ENCODE measurements around the gene DNAJB6.
"Not testable (repeated sequence)": the region's sequence is repeated elsewhere in the genome, so short reads cannot be mapped to it uniquely, and the experiment has no call there.

DNAJB6 gene

DNA sequence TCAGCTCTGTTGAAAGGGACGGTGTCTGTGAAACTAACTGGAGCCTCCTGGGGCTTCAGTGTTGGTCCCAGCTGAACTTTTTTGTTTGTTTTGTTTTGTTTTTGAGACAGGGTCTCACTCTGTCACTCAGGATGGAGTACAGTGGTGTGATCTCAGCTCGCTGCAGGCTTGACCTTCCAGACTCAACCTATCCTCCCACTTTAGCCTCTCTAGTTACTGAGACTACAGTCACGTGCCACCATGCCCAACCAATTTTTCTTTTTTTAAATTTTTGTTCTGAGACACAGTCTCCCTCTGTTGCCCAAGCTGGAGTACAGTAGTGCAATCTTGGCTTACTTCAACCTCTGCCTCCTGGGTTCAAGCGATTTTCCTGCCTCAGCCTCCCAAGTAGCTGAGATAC is 13.4 kb upstream of the DNAJB6 start:
- no peak for DNase-seq (ENCODE audit: low read depth)

DNA sequence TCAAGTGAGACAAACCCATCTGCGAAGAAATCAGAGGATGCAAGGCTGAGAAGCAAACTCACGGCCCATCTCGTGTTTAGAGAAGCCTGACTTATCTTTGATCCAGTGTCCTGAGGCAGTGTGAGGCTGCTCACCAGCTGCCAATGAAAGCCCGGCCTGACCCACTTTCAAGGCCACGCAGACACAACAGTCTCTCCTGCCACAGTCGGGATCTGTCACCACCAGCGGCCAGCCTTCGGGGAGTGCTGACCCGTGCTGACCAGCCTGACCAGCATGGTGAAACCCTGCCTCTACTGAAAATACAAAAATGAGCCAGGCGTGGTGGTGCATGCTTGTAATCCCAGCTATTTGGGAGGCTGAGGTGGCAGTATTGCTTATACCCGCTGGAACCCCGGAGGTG is 7.4 kb upstream of the DNAJB6 start:
- DNase-seq (ENCODE audit: low read depth), result no peak

DNA sequence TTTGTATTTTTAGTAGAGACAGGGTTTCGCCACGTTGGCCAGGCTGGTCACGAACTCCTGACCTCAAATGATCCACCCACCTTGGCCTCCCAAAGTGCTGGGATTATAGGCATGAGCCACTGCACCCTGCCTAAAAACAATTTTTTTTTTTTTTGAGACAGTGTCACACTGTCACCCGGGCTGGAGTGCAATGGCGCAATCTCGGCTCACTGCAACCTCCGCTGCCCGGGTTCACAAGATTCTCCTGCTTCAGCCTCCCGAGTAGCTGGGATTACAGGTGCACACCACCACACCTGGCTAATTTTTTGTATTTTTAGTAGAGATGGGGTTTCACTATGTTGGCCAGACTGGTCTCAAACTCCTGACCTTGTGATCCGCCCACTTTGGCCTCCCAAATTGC is 6.2 kb upstream of the DNAJB6 start:
- not testable (repeated sequence) for DNase-seq (ENCODE audit: low read depth)

- not testable (repeated sequence) for DNase-seq (ENCODE audit: low read depth)
These were observed 5.8 kb upstream of the DNAJB6 start for GRCh38 chr7:157331049-157331448.

- DNase-seq (ENCODE audit: low read depth), result no peak
These were observed 1.6 kb upstream of the DNAJB6 start for GRCh38 chr7:157335236-157335635.

DNA sequence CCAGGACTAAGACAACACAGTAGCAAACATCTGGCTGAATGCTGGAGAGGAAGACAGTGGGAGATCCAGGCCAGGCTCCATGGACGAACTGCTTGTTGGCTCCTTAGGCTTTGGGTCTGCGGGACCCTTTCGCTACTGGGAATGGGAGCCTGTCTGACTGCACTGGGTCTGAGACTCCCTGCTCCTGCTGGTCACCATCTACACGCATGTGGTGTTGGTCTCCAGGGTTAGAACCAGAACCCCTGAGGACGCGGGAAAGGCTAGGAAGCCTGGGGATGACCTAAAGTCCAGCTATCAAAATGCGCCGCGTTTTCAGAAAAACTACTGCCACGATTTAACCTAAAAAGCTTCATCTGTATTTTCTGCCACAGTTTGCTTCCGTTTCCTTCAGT is 817 bp upstream of the DNAJB6 start:
- no peak for DNase-seq (ENCODE audit: low read depth)

GRCh38 chr7:157337316-157338149 is 729 bp downstream of the DNAJB6 start:
- DNase-seq (ENCODE audit: low read depth), result peak; percentile 39

DNA sequence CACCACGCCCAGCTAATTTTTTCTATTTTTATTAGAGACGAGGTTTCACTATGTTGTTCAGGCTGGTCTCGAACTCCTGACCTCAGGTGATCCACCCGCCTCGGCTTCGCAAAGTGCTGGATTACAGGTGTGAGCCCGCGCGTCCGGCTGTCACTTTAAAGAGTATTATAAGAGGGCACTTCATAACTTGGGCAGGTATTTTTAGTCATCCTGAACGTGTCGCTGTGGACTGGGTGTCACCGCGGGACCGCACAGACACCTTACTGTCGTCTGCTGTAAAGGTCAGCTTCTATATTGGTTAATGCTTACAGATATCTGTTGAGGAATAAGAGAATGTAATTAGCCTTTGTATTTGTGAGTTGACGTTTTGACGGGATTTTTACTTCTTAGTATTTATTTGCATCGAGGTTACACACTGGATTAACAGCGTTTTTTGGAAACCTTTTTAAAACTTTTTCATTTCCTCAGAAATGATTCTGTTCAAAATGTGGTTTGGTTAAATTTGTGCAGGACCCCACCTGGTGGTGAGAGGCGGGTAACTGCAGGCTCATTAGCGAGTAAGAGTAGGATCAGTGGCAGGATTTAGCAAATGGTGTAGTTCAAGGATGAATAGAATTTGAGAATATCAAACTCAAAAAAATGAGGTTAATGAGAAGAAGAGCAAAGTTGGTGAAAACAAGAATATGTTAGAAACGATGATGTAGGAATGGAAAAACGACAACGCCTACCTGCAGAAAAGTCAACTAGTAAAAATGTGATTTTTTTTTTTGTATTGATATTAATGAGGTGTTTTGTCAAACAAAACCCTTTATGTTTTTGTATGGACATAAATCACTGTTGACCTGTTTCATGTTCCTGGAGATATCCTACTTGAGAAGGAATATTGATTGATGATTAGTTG is 3.2 kb downstream of the DNAJB6 start:
- peak; percentile 35 for DNase-seq (ENCODE audit: low read depth)

GRCh38 chr7:157347217-157347904 is 10.6 kb downstream of the DNAJB6 start:
- no peak for DNase-seq (ENCODE audit: low read depth)

GRCh38 chr7:157348548-157348947 is 11.7 kb downstream of the DNAJB6 start:
- no peak for DNase-seq (ENCODE audit: low read depth)

DNA sequence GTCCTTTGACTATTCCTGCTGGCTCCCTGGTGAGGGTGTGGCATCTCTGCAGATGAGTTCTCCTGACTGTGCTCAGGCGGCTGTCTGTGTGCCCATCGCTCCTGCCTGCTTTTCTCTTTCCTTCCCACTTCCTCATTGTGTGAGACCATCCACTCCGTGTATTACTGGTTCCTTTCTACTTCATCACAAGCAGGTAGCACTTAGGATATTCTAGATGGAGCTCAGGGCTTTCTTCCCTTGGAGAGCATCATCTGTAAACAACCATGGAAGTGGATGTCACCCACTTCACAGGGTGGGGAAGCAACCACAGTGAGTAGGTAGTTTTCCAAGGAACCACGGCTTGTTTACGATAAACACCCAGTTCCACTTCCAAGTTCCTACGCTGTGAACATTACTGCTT is 15.7 kb downstream of the DNAJB6 start:
- DNase-seq (ENCODE audit: low read depth), result no peak

GRCh38 chr7:157355784-157356511 is 19.1 kb downstream of the DNAJB6 start:
- no peak for DNase-seq (ENCODE audit: low read depth)

- DNase-seq (ENCODE audit: low read depth), result no peak
These were observed 20.6 kb downstream of the DNAJB6 start for GRCh38 chr7:157357129-157358040.

- DNase-seq (ENCODE audit: low read depth), result no peak
These were observed 21.4 kb downstream of the DNAJB6 start for GRCh38 chr7:157358041-157358752.

DNA sequence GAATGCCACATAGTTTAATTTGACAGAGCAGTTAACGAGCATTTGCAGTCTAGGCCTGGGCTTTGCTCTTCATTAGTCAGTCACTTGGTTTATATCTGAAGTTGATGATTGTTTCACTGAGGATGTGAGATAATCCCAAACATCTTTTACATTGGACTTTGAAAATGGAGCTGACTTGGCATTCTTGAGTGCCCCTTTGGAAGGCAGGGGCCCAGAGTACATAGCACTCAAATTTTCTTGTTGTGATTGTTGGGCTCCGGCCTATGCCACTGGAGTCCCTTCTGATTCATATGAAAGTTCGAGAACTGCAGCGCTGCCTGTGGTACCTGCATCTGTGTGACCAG is 21.9 kb downstream of the DNAJB6 start:
- no peak for DNase-seq (ENCODE audit: low read depth)

- no peak for DNase-seq (ENCODE audit: low read depth)
These were observed 22.8 kb downstream of the DNAJB6 start for GRCh38 chr7:157359581-157359980.

DNA sequence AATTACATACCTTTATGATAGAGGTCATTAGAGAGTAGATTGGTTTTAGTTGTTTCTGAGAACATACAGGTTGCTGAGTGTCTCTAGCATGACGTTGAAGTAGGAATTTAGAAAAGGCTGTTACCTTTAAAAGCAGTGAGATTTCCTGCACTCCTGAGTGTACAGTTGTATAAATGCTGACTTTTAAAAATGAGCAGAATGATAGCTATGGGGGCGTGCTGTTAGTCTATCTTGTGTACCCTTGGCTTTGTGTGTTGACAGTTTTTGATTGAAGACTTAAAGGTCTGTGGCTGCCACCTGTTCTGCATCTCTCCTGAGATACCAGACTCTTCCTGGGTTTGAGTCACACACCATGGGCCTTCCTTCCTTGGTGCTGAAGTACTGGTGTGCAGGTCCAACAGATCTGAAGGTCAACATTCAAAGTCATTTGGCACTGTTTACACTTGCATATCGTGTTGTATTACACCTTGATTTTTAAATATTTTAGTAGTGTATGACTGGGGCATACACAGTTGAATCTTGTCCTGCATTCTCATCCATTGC is 23.8 kb downstream of the DNAJB6 start:
- no peak for DNase-seq (ENCODE audit: low read depth)

DNA sequence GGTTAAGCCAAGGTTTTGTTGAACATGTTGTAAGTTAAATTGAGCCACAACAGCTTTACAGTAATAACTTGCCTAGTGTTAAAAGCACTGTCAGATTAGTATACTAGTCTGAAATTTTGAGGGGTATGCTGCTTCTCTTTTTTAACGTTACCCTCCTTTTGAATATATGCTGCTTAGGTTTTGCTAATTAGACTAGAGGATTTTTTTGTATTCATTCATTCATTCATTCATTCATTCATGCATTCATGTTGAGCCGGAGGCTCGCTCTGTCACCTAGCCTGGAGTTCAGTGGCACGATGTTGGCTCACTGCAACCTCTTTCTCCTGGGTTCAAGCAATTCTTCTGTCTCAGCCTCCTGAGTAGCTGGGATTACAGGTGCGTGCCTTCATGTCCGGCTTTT is 24.7 kb downstream of the DNAJB6 start:
- no peak for DNase-seq (ENCODE audit: low read depth)

GRCh38 chr7:157362729-157363128 is 25.9 kb downstream of the DNAJB6 start:
- no peak for DNase-seq (ENCODE audit: low read depth)

- no peak for DNase-seq (ENCODE audit: low read depth)
These were observed 29.9 kb downstream of the DNAJB6 start for GRCh38 chr7:157366722-157367121.

Measured in activated T-helper 1 cell treated with Interleukin-2 at 50 U/mL for 16 hours (primary cell).